Stomach (tissue), 4 donors: Measurements from ENCODE around the gene NOSTRIN.

Experiments used
- POLR2AphosphoS5 ChIP-seq, 3 donors: sonication (generic); formaldehyde crosslinking; IDR thresholded peaks; one replicate each; pipeline ENCODE4 v1.6.1; 2016; ENCODE audit warnings: antibody characterized with exemption in 3 of 3
- TF ChIP-seq, protein P1 (sequence below), 7 experiments: fragments of 450-650 bp in 4 of 7; fragments of 200-600 bp in 3 of 7; sonication (generic) in 3 of 7; IDR thresholded peaks; one replicate each; pipeline ENCODE4 v1.5.1; 2016 to 2019; ENCODE audit warnings: antibody characterized with exemption in 7 of 7, control low read depth in 2 of 7, mild to moderate bottlenecking in 1 of 7

- TF ChIP-seq, protein P1, sequence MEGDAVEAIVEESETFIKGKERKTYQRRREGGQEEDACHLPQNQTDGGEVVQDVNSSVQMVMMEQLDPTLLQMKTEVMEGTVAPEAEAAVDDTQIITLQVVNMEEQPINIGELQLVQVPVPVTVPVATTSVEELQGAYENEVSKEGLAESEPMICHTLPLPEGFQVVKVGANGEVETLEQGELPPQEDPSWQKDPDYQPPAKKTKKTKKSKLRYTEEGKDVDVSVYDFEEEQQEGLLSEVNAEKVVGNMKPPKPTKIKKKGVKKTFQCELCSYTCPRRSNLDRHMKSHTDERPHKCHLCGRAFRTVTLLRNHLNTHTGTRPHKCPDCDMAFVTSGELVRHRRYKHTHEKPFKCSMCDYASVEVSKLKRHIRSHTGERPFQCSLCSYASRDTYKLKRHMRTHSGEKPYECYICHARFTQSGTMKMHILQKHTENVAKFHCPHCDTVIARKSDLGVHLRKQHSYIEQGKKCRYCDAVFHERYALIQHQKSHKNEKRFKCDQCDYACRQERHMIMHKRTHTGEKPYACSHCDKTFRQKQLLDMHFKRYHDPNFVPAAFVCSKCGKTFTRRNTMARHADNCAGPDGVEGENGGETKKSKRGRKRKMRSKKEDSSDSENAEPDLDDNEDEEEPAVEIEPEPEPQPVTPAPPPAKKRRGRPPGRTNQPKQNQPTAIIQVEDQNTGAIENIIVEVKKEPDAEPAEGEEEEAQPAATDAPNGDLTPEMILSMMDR (IDR thresholded peaks at IDR 0.05), result no peak
- no peak for TF ChIP-seq POLR2AphosphoS5 (IDR thresholded peaks at IDR 0.05)
Observed at GRCh38 chr2:168773128-168773527, 29.3 kb upstream of the NOSTRIN start.
